Middle frontal gyrus (tissue), 1 donor: ENCODE results near the gene BEX2.

ENCODE experiments used
- DNase-seq: peaks from one replicate; pipeline ENCODE4 v3.0.0-alpha.2; 2015; ENCODE audit warnings: low spot score; ENCODE audit errors: extremely low spot score

BEX2 gene

GRCh38 chrX:103274284-103274683 is 36.5 kb downstream of the BEX2 start:
- no peak for DNase-seq
